ENCODE measurements around the gene PDE3A. TPM values are rescaled to one million over a fixed set of nuclear protein-coding genes. Genes with fewer than 3 reads are reported as not detected.

Gene PDE3A
- total and polyA plus RNA-seq, 2 experiments from 2014 or later = 11.1 to 61.6 TPM

DNA sequence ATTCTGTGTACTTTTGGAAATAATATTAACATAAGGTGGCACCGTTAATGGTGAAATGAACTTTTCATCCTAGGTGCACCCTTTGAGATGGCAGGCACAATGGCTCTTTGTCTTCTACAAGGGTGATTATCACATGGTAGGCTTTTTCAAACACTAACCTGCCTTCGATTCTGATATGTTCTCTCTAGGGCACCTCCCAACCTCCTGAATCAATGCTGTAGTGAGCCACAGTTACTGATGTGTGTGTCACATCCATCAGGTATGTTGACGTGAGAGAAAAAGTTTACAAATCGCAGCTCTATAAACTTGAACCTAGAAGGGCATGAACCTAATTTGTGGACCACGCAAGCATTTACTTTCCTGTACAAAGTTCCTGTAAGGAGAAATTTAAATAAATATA, 25.4 kb downstream of the PDE3A start:
- no peak for DNase-seq (ENCODE audit: low spot score)

DNA sequence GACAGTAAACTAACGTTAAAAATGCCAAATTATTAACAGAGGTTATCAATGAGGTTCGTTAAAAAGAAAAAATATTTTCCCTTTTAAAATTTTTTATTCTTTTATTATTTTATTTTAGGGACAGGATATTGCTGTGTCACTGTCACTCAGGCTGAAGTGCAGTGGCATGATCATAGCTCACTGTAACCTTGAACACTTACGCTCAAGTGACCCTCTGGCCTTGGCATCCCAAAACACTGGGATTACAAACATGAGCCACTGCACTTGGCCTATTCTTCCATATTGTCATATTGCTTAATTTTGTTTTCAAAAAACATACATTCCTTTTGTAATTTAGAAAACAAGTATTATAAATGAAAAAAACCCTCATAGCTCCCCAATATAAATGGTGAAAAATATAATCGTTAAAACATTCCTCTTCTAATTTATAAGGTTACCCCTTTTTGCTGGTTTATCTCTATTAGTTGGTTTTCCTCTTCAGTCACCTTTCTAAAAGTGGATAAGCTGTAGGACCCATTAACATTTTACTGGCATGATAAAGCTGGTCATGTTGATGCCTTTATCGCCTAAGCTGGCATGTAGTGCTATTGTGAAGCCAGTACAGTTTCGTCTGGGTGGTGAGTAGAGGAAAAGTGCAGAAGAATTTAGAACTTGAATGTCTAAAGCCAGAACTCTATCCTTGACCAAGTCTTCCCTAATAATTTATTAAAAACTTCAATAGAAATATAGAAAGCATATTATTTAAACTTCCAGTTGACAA, 27.6 kb downstream of the PDE3A start:
- Histone ChIP-seq H3K27me3 (no peaks in the 10 kb centered on the region), H3K36me3 (replicated peaks; ENCODE audit: insufficient read depth, low read depth) (no peaks in the 10 kb centered on the region), H3K4me2 (no peak overlapping the region), H3K27ac (no peak overlapping the region), H3K4me1 (ENCODE audit: insufficient read depth) (no peaks in the 10 kb centered on the region), H3K9me2 (replicated peaks; ENCODE audit: insufficient read depth) (no peaks in the 10 kb centered on the region), H2AFZ (no peak overlapping the region), H3K4me3 (no peak overlapping the region), H3K79me2 (peaks cover 74% of the 10 kb centered on the region), H4K20me1 (ENCODE audit: insufficient read depth, poor library complexity, severe bottlenecking) (no peaks in the 10 kb centered on the region), H3K9me3 (ENCODE audit: low read depth) (no peaks in the 10 kb centered on the region)
- no peak for TF ChIP-seq EZH2phosphoT487 (IDR thresholded peaks at IDR 0.05; ENCODE audit: low read depth, severe bottlenecking, unreplicated experiment)
- no peak for TF ChIP-seq EZH2 (IDR thresholded peaks at IDR 0.05; ENCODE audit: borderline replicate concordance)
- TF ChIP-seq, protein P1, sequence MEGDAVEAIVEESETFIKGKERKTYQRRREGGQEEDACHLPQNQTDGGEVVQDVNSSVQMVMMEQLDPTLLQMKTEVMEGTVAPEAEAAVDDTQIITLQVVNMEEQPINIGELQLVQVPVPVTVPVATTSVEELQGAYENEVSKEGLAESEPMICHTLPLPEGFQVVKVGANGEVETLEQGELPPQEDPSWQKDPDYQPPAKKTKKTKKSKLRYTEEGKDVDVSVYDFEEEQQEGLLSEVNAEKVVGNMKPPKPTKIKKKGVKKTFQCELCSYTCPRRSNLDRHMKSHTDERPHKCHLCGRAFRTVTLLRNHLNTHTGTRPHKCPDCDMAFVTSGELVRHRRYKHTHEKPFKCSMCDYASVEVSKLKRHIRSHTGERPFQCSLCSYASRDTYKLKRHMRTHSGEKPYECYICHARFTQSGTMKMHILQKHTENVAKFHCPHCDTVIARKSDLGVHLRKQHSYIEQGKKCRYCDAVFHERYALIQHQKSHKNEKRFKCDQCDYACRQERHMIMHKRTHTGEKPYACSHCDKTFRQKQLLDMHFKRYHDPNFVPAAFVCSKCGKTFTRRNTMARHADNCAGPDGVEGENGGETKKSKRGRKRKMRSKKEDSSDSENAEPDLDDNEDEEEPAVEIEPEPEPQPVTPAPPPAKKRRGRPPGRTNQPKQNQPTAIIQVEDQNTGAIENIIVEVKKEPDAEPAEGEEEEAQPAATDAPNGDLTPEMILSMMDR (IDR thresholded peaks at IDR 0.05; ENCODE audit: poor library complexity) = no peak
- 88% methylated on average over 6 of the region's 6 CpGs for WGBS (ENCODE audit: low lambda C conversion rate, missing lambda C conversion rate)
- no peak for DNase-seq (ENCODE audit: low spot score)

More for the DNA sequence above, 25.4 kb downstream of the PDE3A start:
- no peaks in the 10 kb centered on the region for H3K36me3 ChIP-seq (replicated peaks; ENCODE audit: insufficient read depth, low read depth)
- no peaks in the 10 kb centered on the region for H3K27me3 ChIP-seq
- no peak overlapping the region for H2AFZ ChIP-seq
- H3K79me2 ChIP-seq = peaks cover 74% of the 10 kb centered on the region
- 87% methylated on average over 5 of the region's 5 CpGs for WGBS (ENCODE audit: low lambda C conversion rate, missing lambda C conversion rate)
- H3K27ac ChIP-seq = no peak overlapping the region
- peaks cover 8% of the 10 kb centered on the region for H3K4me1 ChIP-seq (ENCODE audit: insufficient read depth)
- H3K9me3 ChIP-seq (ENCODE audit: low read depth) = no peaks in the 10 kb centered on the region
- H4K20me1 ChIP-seq (ENCODE audit: insufficient read depth, poor library complexity, severe bottlenecking) = no peaks in the 10 kb centered on the region
- H3K9me2 ChIP-seq (replicated peaks; ENCODE audit: insufficient read depth) = no peaks in the 10 kb centered on the region
- TF ChIP-seq EZH2 (IDR thresholded peaks at IDR 0.05; ENCODE audit: borderline replicate concordance) (no peak), EZH2phosphoT487 (IDR thresholded peaks at IDR 0.05; ENCODE audit: low read depth, severe bottlenecking, unreplicated experiment) (no peak)
- TF ChIP-seq, protein P1 (IDR thresholded peaks at IDR 0.05; ENCODE audit: poor library complexity) = no peak
- H3K4me2 ChIP-seq = no peak overlapping the region
- H3K4me3 ChIP-seq = no peak overlapping the region

DNA sequence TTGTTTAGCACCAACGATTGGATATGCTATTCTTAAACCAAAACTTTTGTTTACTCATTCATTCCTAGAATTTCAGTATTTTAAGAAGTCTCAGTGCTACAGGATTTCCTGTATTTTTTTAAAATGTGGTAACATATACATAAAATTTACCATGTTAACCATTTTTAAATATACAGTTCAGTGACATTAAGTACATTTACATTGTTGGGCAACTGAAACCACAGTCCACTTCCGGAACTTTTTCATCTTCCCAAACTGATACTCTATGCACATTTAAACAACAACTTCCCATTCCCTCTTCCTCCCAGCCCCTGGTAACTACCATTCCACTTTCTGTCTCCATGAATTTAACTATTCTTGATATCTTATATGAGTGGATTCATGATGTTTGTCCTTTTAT, 30.3 kb downstream of the PDE3A start:
- H4K20me1 ChIP-seq (ENCODE audit: insufficient read depth, poor library complexity, severe bottlenecking) = no peaks in the 10 kb centered on the region
- no peak overlapping the region for H3K4me3 ChIP-seq
- WGBS (ENCODE audit: low lambda C conversion rate, missing lambda C conversion rate) = 81% methylated on average over 2 of the region's 2 CpGs
- TF ChIP-seq EZH2phosphoT487 (IDR thresholded peaks at IDR 0.05; ENCODE audit: low read depth, severe bottlenecking, unreplicated experiment) = no peak
- no peaks in the 10 kb centered on the region for H3K36me3 ChIP-seq (replicated peaks; ENCODE audit: insufficient read depth, low read depth)
- H3K79me2 ChIP-seq = peaks cover 74% of the 10 kb centered on the region
- no peaks in the 10 kb centered on the region for H3K4me1 ChIP-seq (ENCODE audit: insufficient read depth)
- no peak overlapping the region for H3K27ac ChIP-seq
- H2AFZ ChIP-seq = no peak overlapping the region
- H3K9me3 ChIP-seq (ENCODE audit: low read depth) = no peaks in the 10 kb centered on the region
- no peak for DNase-seq (ENCODE audit: low spot score)
- no peaks in the 10 kb centered on the region for H3K9me2 ChIP-seq (replicated peaks; ENCODE audit: insufficient read depth)
- no peak overlapping the region for H3K4me2 ChIP-seq
- no peaks in the 10 kb centered on the region for H3K27me3 ChIP-seq

DNA sequence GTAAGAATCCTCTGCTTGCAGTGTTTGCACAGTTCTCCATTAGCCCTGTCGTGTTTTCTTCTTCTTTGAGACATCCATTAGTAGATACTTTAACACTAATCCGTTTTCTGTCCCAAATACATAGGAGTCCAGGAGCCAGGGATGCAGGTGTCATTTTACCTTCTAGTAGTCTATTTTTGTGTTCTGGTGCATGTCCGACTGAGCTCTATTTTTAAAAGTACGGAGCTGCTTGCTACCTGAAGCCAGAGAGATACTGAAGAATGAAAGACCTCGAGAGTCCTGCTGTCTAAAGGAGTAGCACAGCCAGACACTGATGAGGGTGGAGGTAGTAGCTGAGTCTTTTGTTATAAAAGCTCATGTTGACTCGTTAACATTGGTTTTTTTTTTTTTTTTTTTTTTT, 31.7 kb downstream of the PDE3A start:
- no peaks in the 10 kb centered on the region for H4K20me1 ChIP-seq (ENCODE audit: insufficient read depth, poor library complexity, severe bottlenecking)
- no peak overlapping the region for H2AFZ ChIP-seq
- TF ChIP-seq EZH2phosphoT487 (IDR thresholded peaks at IDR 0.05; ENCODE audit: low read depth, severe bottlenecking, unreplicated experiment) (no peak), EZH2 (IDR thresholded peaks at IDR 0.05; ENCODE audit: borderline replicate concordance) (no peak)
- TF ChIP-seq, protein P1 (IDR thresholded peaks at IDR 0.05; ENCODE audit: poor library complexity) = no peak
- H3K27me3 ChIP-seq = no peaks in the 10 kb centered on the region
- H3K36me3 ChIP-seq (replicated peaks; ENCODE audit: insufficient read depth, low read depth) = no peaks in the 10 kb centered on the region
- WGBS (ENCODE audit: low lambda C conversion rate, missing lambda C conversion rate) = 90% methylated on average over 6 of the region's 6 CpGs
- peaks cover 73% of the 10 kb centered on the region for H3K79me2 ChIP-seq
- no peaks in the 10 kb centered on the region for H3K9me3 ChIP-seq (ENCODE audit: low read depth)
- no peak for DNase-seq (ENCODE audit: low spot score)
- H3K4me3 ChIP-seq = no peak overlapping the region
- no peaks in the 10 kb centered on the region for H3K4me1 ChIP-seq (ENCODE audit: insufficient read depth)
- H3K27ac ChIP-seq = no peak overlapping the region
- H3K4me2 ChIP-seq = no peak overlapping the region
- H3K9me2 ChIP-seq (replicated peaks; ENCODE audit: insufficient read depth) = no peaks in the 10 kb centered on the region

All from hepatocyte (in vitro differentiated cells).